Medulla oblongata (tissue), 1 donor: Measurements from ENCODE around the gene ZNF70.

Experiments
- DNase-seq: peaks from one replicate; pipeline ENCODE4 v3.0.0-alpha.2; 2015; ENCODE audit errors: extremely low spot score

Gene ZNF70

GRCh38 chr22:23692598-23693291 is 58.2 kb downstream of the ZNF70 start:
- no peak for DNase-seq

- DNase-seq: no peak
Observed at GRCh38 chr22:23691748-23692423, 59.0 kb downstream of the ZNF70 start.

GRCh38 chr22:23690713-23691112 is 60.2 kb downstream of the ZNF70 start, which contains the start of gene RGL4:
TSS of gene RGL4 (plus strand) at chr22:23691013. CDS start at chr22:23692031, 1,018 bp downstream.
- no peak for DNase-seq

- no peak for DNase-seq
Observed at GRCh38 chr22:23689414-23689813, 61.5 kb downstream of the ZNF70 start.
